Stimulated activated naive B cell treated with anti-CD40 and anti-IgM and Interleukin-4, amounts not matched to agents 10 μg/mL and 1 μg/mL and 100 μg/mL, for 72 hours (primary cell): ENCODE results near the gene CHERP.

Experiments used
- ATAC-seq, 2 donors: fragments of 150-1000 bp; cut with Tn5 transposase; replicated peaks; 2 replicates each; pipeline ENCODE4 v1.10.0; 2021; ENCODE audit warnings: moderate library complexity in 1 of 2
- DNase-seq: peaks from one replicate; pipeline ENCODE4 v3.0.0; 2021
- H3K27ac Mint-ChIP-seq: one replicate; pipeline ENCODE4 v1.8.0; 2022; ENCODE audit warnings: mild to moderate bottlenecking, mixed read lengths
- H3K27me3 Mint-ChIP-seq, 2 donors: one replicate each; pipeline ENCODE4 v1.8.0; 2022; ENCODE audit warnings: mixed read lengths in 2 of 2
- H3K36me3 Mint-ChIP-seq, 2 donors: one replicate each; pipeline ENCODE4 v1.8.0; 2022; ENCODE audit warnings: mixed read lengths in 2 of 2, mild to moderate bottlenecking in 1 of 2
- H3K4me1 Mint-ChIP-seq, 2 donors: one replicate each; pipeline ENCODE4 v1.8.0; 2022; ENCODE audit warnings: mixed read lengths in 2 of 2, mild to moderate bottlenecking in 1 of 2
- H3K4me3 Mint-ChIP-seq, 2 donors: one replicate each; pipeline ENCODE4 v1.8.0; 2022; ENCODE audit warnings: mild to moderate bottlenecking in 2 of 2, mixed read lengths in 2 of 2, moderate library complexity in 1 of 2
- H3K9me3 Mint-ChIP-seq, 2 donors: one replicate each; pipeline ENCODE4 v1.8.0; 2022; ENCODE audit warnings: mixed read lengths in 2 of 2, mild to moderate bottlenecking in 1 of 2

Gene CHERP

GRCh38 chr19:16582486-16583261 is 40.4 kb upstream of the CHERP start:
- Mint-ChIP-seq H3K27ac (peak overlapping the region; percentile 100), H3K9me3 (no peaks in the 10 kb centered on the region), H3K4me1 (peaks cover 59 to 92% of the 10 kb centered on the region in 2 donors)

DNA sequence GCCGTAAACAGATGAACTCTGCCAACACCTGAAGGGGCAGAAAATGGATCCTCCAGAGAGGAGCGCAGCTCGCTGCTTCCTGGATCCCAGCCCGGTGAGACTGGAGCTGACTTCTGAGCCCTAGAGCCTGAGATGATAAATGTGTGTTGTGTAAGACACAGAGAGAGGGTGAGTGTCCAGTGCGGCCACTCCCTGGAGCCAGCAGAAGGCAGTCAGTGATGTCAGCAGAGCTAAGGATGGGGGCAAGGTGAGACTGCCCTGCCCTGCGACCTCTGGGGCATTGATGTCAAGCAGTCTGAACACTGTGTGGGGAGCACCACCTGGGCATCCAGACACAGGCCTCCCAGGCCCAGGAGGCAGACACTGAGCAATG is 39.7 kb upstream of the CHERP start:
- H3K9me3 Mint-ChIP-seq: no peaks in the 10 kb centered on the region
- H3K36me3 Mint-ChIP-seq: peaks cover 13 to 39% of the 10 kb centered on the region in 2 donors
- H3K4me1 Mint-ChIP-seq: peaks cover 56 to 85% of the 10 kb centered on the region in 2 donors
- peak overlapping the region in 1 of 2 donors; percentile 37 for H3K4me3 Mint-ChIP-seq
- ATAC-seq (no peak), DNase-seq (no peak)
- peak overlapping the region; percentile 92 for H3K27ac Mint-ChIP-seq
- no peaks in the 10 kb centered on the region for H3K27me3 Mint-ChIP-seq

More at GRCh38 chr19:16582486-16583261, 40.4 kb upstream of the CHERP start:
- ATAC-seq (no peak), DNase-seq (no peak)
- Mint-ChIP-seq H3K27me3 (no peaks in the 10 kb centered on the region), H3K36me3 (peaks cover 13 to 40% of the 10 kb centered on the region in 2 donors), H3K4me3 (peak overlapping the region in 1 of 2 donors; percentile 93)

GRCh38 chr19:16581145-16581970 is 39.1 kb upstream of the CHERP start:
- Mint-ChIP-seq H3K27ac (peak overlapping the region; percentile 92), H3K36me3 (peaks cover 16 to 41% of the 10 kb centered on the region in 2 donors), H3K27me3 (no peaks in the 10 kb centered on the region), H3K4me3 (peak overlapping the region in 1 of 2 donors; percentile 37), H3K9me3 (no peaks in the 10 kb centered on the region), H3K4me1 (peaks cover 55 to 84% of the 10 kb centered on the region in 2 donors)
- no peak for ATAC-seq
- no peak for DNase-seq

- no peak for DNase-seq
- peak overlapping the region; percentile 81 for H3K27ac Mint-ChIP-seq
- peaks cover 49 to 82% of the 10 kb centered on the region in 2 donors for H3K4me1 Mint-ChIP-seq
- H3K36me3 Mint-ChIP-seq: peaks cover 16 to 41% of the 10 kb centered on the region in 2 donors
- ATAC-seq: no peak
- no peaks in the 10 kb centered on the region for H3K27me3 Mint-ChIP-seq
- no peak overlapping the region for H3K4me3 Mint-ChIP-seq
- H3K9me3 Mint-ChIP-seq: no peaks in the 10 kb centered on the region
Observed at GRCh38 chr19:16579381-16579780, 37.1 kb upstream of the CHERP start.

- DNase-seq (no peak), ATAC-seq (no peak)
- Mint-ChIP-seq H3K9me3 (no peaks in the 10 kb centered on the region), H3K36me3 (peaks cover 22 to 55% of the 10 kb centered on the region in 2 donors), H3K4me1 (peaks cover 52 to 82% of the 10 kb centered on the region in 2 donors), H3K27me3 (no peaks in the 10 kb centered on the region), H3K27ac (peak overlapping the region; percentile 37), H3K4me3 (no peak overlapping the region)
Observed at GRCh38 chr19:16577531-16577985, 35.3 kb upstream of the CHERP start.

- H3K36me3 Mint-ChIP-seq: peaks cover 24 to 57% of the 10 kb centered on the region in 2 donors
- DNase-seq (no peak), ATAC-seq (no peak)
- H3K9me3 Mint-ChIP-seq: no peaks in the 10 kb centered on the region
- peak overlapping the region; percentile 62 for H3K27ac Mint-ChIP-seq
- peaks cover 50 to 76% of the 10 kb centered on the region in 2 donors for H3K4me1 Mint-ChIP-seq
- no peaks in the 10 kb centered on the region for H3K27me3 Mint-ChIP-seq
- no peak overlapping the region for H3K4me3 Mint-ChIP-seq
Observed at GRCh38 chr19:16576690-16577530, 34.7 kb upstream of the CHERP start.

- DNase-seq (no peak), ATAC-seq (no peak)
- Mint-ChIP-seq H3K36me3 (peaks cover 25 to 58% of the 10 kb centered on the region in 2 donors), H3K4me1 (peaks cover 47 to 76% of the 10 kb centered on the region in 2 donors), H3K27ac (peak overlapping the region; percentile 62), H3K9me3 (no peaks in the 10 kb centered on the region), H3K4me3 (no peak overlapping the region), H3K27me3 (no peaks in the 10 kb centered on the region)
Observed at GRCh38 chr19:16575861-16576689, 33.8 kb upstream of the CHERP start.

GRCh38 chr19:16575282-16575681 is 33.0 kb upstream of the CHERP start:
- H3K9me3 Mint-ChIP-seq: no peaks in the 10 kb centered on the region
- H3K36me3 Mint-ChIP-seq: peaks cover 23 to 54% of the 10 kb centered on the region in 2 donors
- H3K27ac Mint-ChIP-seq: peak overlapping the region; percentile 32
- no peak overlapping the region for H3K4me3 Mint-ChIP-seq
- no peak for ATAC-seq
- H3K27me3 Mint-ChIP-seq: no peaks in the 10 kb centered on the region
- no peak for DNase-seq
- H3K4me1 Mint-ChIP-seq: peaks cover 44 to 77% of the 10 kb centered on the region in 2 donors

DNA sequence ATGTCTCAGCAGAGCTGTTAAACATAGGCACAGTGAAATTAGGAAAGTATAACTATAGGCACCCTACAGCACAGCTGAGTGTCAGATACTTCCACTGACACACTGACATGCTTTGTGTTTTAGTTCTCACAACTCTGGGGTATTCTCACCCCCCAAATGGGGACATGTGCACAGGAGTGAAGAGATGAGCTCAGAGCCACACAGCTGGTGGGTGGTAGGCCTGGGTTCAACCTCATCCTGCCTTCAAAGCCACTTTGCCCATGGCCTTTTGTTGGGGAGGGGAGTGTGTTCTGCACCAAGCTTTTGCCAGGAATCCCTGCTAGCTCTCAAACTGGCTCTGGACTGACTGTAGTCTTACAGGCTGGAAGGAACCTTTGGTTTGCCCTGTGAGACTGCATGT is 31.7 kb upstream of the CHERP start:
- peaks cover 28 to 51% of the 10 kb centered on the region in 2 donors for H3K36me3 Mint-ChIP-seq
- no peaks in the 10 kb centered on the region for H3K27me3 Mint-ChIP-seq
- peaks cover 35 to 70% of the 10 kb centered on the region in 2 donors for H3K4me1 Mint-ChIP-seq
- ATAC-seq: no peak
- no peaks in the 10 kb centered on the region for H3K9me3 Mint-ChIP-seq
- H3K27ac Mint-ChIP-seq: peak overlapping the region; percentile 51
- H3K4me3 Mint-ChIP-seq: peak overlapping the region; percentile 63 to 87
- no peak for DNase-seq

DNA sequence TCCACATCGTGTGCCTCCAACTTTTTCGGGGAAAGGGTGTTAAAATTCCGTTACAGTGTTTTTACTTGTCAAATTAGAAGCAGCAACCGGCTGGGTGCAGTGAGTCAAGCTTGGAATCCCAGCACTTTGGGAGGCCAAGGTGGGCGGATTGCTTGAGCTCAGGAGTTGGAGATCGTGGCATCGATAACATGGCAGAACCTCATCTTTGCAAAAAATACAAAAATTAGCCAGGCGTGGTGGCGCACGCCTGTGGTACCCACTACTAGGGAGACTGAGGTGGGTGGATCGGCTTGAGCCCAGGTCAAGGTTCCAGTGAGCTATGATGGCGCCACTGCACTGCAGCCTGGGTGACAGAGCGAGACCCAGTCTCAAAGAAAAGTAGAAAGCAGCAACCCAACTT is 31.1 kb upstream of the CHERP start:
- Mint-ChIP-seq H3K4me1 (peaks cover 32 to 69% of the 10 kb centered on the region in 2 donors), H3K36me3 (peaks cover 29 to 51% of the 10 kb centered on the region in 2 donors)

DNA sequence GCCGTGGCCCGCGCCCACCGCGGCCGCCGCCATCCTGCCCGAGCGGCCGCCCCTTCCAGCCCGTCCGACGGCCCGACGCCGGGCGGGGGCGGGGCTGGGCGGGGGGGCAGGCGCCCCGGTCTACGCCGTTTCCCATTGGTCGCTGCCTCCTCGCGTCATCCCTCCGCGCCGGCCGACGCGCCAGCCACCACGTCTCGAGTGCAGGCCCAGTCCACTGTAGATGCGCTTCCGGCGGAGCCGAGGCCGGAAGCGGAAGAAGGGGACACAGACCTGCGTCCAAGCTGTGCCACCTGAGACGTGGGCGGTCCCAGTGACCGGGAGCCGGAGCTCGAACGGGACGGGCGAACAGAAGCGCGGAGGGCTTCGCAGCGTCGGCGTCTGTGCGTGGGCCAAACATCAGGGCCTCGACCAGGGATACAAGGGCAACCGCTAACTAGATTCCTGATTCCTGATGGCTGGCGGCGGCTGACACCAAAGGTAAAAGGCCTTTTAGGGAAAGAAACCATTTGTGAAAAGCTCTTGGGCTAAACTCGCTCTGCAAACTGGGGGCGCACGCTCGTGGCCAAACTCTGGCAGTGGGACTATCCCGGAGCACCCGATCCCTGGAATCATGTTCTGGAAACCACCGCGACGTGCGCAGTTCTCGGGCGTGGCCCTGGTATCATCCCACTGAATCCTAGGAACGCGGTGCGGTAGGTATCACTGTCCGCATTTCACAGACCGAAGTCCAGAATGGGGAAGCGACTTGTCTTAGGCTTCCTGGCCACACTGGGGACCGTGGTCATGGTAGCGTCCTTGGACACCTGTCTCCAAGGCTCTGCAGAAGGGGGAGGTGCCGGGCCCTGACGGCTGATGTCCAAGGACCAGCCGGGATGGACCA is 30.3 kb upstream of the CHERP start, which contains the start of gene SLC35E1:
TSS of gene SLC35E1 (minus strand) at position 84 of the 880 bp plus-strand sequence. CDS start at position 33, 51 bp downstream.
- Mint-ChIP-seq H3K27ac (peak within 1 kb of the TSS; percentile 99), H3K9me3 (no peaks in the 10 kb centered on the region), H3K36me3 (peaks cover 30 to 55% of the 10 kb centered on the region in 2 donors), H3K4me1 (peaks cover 31 to 67% of the 10 kb centered on the region in 2 donors), H3K4me3 (peak within 1 kb of the TSS; percentile 91 to 99), H3K27me3 (no peaks in the 10 kb centered on the region)
- DNase-seq: peak; percentile 93
- peak; percentile 95 to 96 for ATAC-seq

More for the DNA sequence above, 31.1 kb upstream of the CHERP start:
- Mint-ChIP-seq H3K4me3 (peak overlapping the region; percentile 87 to 99), H3K27ac (peak overlapping the region; percentile 99), H3K27me3 (no peaks in the 10 kb centered on the region), H3K9me3 (no peaks in the 10 kb centered on the region)
- no peak for DNase-seq
- no peak for ATAC-seq

DNA sequence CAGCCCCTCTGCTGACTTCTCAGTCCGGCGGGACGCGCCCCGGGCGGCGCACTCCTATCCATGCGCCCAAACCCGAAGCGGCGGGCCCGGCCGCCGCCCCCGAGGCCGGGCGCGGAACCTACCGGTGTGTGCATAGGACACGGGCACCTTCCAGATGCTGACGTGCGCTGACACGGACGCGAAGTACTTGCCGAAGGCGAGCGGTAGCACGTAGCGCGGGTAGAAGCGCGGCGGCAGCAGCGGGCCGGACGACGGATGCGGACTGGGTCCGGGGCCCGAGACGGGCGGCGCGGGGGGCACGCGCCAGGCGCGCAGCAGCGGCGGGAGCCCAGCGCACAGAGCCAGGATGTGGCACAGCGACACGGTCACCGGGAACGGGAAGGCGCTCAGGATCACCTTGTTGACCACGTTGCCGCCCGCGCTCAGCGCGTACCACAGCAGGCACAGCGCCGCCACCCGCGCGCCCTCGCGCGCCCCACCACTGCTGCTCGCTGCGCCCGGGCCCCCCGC is 29.6 kb upstream of the CHERP start:
- DNase-seq: no peak
- no peaks in the 10 kb centered on the region for H3K27me3 Mint-ChIP-seq
- H3K4me3 Mint-ChIP-seq: peak overlapping the region; percentile 91 to 96
- peak; percentile 56 to 58 for ATAC-seq
- H3K4me1 Mint-ChIP-seq: peaks cover 31 to 67% of the 10 kb centered on the region in 2 donors
- peak overlapping the region; percentile 86 for H3K27ac Mint-ChIP-seq
- no peaks in the 10 kb centered on the region for H3K9me3 Mint-ChIP-seq
- H3K36me3 Mint-ChIP-seq: peaks cover 32 to 56% of the 10 kb centered on the region in 2 donors
